Bronchial epithelial cell (primary cell): Measurements from ENCODE around the gene UNC13A. TPM values are rescaled to one million over a fixed set of nuclear protein-coding genes. Genes with fewer than 3 reads are reported as not detected.
A peak's percentile ranks its signal among the peaks of the same experiment; 100 is the strongest.

ENCODE experiments used
- DNase-seq: peaks from one replicate; pipeline ENCODE4 v3.0.0-alpha.2; 2010; ENCODE audit warnings: low read depth
- FAIRE-seq: peaks from 2 replicates; lab custom pipeline; 2011; peaks lifted over from hg19 to GRCh38; lab: Jason Lieb, UNC
- H3K27me3 ChIP-seq: 2 replicates; pipeline ENCODE4 v1.5.1; 2011; ENCODE audit warnings: low read length; ENCODE audit not compliant: control insufficient read depth, insufficient read depth
- H3K36me3 ChIP-seq: 2 replicates; pipeline ENCODE4 v1.5.1; 2011; ENCODE audit warnings: low read length; ENCODE audit not compliant: control insufficient read depth, insufficient read depth
- H3K4me3 ChIP-seq: 2 replicates; pipeline ENCODE4 v1.5.1; 2011; ENCODE audit warnings: mild to moderate bottlenecking, low read depth, low read length, control low read depth
- total RNA-seq: library from RNA; depleted of rRNA; stranded (reverse); fragments of >200 nt; gene quantifications from 2 replicates; pipeline ENCODE4 v1.2.1, GENCODE V29; 2014
- TF ChIP-seq, protein P1 (sequence below): IDR thresholded peaks from 2 replicates; pipeline ENCODE4 v1.5.1; 2011; ENCODE audit warnings: mild to moderate bottlenecking, moderate library complexity, low read length, control low read depth, inconsistent platforms; ENCODE audit not compliant: insufficient read depth, severe bottlenecking

Gene UNC13A
- total RNA-seq, 1 donor from 2014 or later: under 0.01 TPM

DNA sequence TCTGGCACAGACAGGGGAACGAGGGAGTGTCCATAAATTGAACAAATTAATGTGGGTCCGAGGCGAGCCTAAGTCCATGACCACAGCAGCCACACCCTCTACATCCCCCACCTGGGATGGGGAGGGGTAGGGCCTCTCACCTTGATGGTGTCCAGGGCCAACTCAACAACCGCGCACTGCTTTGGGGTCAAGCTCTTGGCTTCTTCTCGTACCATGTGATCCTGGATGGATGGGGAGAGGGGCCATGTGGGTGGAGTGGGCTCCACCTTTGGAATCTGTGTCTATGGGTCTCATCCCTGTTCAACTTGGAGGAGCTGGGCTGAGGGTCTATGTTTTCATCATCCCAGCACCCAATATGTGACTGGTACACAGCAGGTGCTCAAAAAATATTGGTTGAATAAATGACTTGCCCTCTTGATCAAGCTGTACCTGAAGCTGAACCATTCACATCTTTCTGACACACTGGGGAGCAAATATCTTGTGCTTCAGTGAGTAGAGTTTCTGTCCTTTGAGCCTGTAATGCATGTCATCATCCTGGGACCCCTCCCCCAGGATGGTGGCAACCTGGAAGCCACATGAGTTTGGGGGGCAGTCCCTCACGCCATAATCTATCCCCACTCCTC, 69.8 kb downstream of the UNC13A start:
- TF ChIP-seq, protein P1, sequence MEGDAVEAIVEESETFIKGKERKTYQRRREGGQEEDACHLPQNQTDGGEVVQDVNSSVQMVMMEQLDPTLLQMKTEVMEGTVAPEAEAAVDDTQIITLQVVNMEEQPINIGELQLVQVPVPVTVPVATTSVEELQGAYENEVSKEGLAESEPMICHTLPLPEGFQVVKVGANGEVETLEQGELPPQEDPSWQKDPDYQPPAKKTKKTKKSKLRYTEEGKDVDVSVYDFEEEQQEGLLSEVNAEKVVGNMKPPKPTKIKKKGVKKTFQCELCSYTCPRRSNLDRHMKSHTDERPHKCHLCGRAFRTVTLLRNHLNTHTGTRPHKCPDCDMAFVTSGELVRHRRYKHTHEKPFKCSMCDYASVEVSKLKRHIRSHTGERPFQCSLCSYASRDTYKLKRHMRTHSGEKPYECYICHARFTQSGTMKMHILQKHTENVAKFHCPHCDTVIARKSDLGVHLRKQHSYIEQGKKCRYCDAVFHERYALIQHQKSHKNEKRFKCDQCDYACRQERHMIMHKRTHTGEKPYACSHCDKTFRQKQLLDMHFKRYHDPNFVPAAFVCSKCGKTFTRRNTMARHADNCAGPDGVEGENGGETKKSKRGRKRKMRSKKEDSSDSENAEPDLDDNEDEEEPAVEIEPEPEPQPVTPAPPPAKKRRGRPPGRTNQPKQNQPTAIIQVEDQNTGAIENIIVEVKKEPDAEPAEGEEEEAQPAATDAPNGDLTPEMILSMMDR: no peak
- FAIRE-seq (no peak), DNase-seq (no peak)
- H3K36me3 ChIP-seq: no peaks in the 10 kb centered on the region
- no peak overlapping the region for H3K4me3 ChIP-seq
- H3K27me3 ChIP-seq: no peaks in the 10 kb centered on the region

DNA sequence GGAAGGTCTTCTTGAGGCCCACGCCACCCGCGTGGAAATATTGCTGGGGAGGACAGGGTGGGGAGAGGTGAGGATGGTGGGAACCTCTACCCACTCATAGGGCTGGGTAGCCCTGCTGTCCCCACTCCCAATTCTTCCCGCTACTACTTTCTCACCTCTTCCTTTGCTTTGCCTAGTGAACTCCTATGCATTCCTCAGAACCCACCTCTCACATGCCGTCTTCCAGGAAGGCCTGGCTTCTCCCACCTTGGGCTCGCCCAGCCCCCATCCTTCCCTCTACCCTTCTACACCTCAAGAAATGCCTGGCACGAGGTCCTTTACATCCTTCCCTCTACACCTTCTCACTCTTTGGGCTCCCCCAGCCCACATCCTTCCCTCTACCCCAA, 70.4 kb downstream of the UNC13A start:
- no peaks in the 10 kb centered on the region for H3K27me3 ChIP-seq
- FAIRE-seq: no peak

DNA sequence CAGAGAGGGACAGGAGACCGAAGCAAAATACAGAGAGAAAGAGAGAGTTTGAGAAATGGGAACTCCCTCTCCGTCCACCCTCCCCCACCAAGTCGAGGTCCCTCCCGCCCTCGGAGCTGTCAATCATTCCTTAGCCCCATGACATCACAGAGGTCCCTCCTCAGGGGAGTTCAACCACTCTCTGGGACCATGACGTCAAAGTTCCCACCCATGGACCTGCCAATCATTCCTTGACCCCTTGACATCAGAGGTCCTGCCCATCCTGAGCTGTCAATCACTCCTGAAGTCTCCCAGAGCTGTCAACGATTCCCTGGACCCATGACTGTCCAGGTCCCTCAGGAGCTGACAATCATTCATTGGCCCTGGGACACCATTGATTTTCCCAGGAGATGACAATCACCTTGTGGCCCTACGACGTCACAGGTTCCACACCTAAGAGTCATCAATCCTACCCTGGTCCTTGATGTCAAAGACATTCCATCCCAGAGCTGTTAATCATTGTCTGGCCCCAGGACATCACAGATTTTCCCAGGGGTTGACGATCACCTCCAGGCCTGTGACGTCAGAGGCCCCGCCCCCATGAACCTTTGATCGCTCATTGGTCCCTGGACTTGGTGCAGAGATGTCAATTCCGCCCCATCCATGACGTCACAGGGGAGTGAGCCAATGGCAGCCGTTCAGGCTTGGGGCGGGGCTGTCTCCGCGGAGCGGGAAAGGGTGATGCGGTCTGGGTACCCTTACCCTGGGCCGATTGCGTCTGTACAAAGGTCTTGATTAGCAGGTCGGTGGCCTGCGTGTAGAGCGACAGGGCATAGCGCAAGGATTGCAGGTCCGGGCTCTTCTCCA, 71.0 kb downstream of the UNC13A start:
- Histone ChIP-seq H3K27me3 (no peaks in the 10 kb centered on the region), H3K4me3 (no peak overlapping the region), H3K36me3 (no peaks in the 10 kb centered on the region)
- TF ChIP-seq, protein P1: no peak
- DNase-seq (peak; percentile 44), FAIRE-seq (no peak)

More for the DNA sequence above, 70.4 kb downstream of the UNC13A start:
- no peak overlapping the region for H3K4me3 ChIP-seq
- DNase-seq: no peak
- no peaks in the 10 kb centered on the region for H3K36me3 ChIP-seq
- TF ChIP-seq, protein P1: no peak

DNA sequence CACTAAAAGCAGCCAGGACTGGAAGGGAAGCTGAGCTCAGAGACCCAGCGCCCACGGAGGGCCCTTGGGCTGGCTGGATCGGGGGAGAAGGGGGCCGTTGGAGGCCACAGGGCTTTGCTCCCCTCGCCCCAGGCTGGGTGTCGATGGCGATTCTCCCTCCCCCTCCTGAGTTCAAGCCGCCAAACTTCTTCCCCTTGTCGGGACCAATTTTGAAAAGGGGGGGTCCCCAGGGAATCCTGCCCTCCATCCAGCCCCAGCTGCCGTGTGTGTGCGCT, 71.5 kb downstream of the UNC13A start:
- TF ChIP-seq, protein P1: no peak
- Histone ChIP-seq H3K36me3 (no peaks in the 10 kb centered on the region), H3K4me3 (no peak overlapping the region), H3K27me3 (no peaks in the 10 kb centered on the region)
- DNase-seq (no peak), FAIRE-seq (no peak)

DNA sequence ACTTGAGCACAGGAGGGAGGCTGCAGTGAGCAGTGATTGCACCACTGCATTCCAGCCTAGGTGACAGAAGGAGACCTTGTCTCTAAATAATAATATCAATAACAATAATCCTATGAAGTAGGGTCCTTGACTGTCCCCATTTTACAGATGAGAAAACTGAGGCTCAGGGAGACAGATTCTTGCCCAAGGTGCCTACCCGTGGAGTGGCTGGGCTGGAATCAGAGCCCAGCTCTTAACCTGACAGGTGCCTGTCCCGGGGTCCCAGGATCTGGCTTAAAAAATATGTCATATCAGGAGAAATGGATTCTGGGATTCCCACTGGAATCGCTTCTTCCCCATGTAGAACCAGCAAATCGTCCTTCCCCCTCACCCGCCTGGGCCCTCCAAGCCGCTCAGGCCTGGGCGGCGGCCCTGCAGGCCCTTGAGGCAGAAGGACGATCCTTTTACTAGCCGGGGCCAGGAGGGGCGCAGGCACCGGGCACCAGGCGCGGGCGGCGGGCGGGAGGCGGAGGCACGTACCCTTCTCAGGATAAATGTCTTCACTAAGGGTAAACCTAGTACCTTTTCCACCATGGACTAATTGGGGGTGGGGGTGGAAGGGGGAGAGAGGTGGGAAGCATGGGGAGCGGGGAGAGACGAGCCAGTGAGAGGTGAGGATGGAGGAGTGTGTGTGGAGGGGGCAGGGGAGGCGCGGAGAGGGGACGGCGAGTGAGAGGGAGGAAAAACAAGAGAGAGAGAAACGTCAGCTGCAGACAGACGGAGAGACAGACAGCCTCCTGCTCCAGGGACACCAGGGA, 72.1 kb downstream of the UNC13A start:
- no peak for FAIRE-seq
- Histone ChIP-seq H3K4me3 (no peak overlapping the region), H3K27me3 (no peaks in the 10 kb centered on the region), H3K36me3 (no peaks in the 10 kb centered on the region)
- no peak for DNase-seq
- TF ChIP-seq, protein P1: no peak
